ENCODE results near the gene SLC7A5. TPM values are rescaled to one million over a fixed set of nuclear protein-coding genes. Genes with fewer than 3 reads are reported as not detected.

The SLC7A5 gene
- total RNA-seq, 3 donors from 2014 or later (not counting 1 experiment from before 2014, with no cell fraction given) = 27.2 to 66.1 (median 34.2) TPM

DNA sequence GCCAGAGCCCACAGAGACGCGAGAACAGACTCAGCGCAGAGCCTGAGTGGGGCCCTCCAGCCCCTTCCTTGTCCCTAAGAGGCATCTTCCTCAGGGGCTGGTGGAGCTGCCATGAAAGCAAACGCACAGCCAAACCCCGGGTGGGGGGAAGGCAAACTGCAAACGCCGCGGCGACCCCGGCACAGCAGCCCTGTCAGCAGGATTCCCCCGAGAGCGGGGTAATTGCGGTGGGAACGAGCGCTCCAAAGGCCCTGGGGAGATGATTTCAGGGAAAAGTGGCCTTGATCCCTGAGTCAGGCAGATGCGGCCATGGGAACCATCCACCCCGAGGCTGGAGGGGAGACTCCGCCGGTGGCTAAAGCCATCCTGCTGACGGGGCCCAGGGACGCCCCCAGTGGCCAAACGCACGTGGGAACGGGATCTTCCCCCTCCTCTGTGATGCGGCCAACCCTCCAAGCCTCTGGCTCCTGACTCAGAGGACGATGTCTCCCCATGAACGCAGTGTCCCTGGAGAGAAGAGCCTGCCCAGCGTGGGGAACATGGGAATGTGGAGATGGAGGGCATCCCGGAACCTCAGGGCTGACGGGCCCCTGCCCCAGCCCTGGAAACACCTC lies 25.1 kb downstream of the SLC7A5 start:
- intact Hi-C loops (cut with micrococcal nuclease) = no loop called here
- no peak for TF ChIP-seq CTCF (IDR thresholded peaks at IDR 0.05)
- Mint-ChIP-seq H3K27me3 (ENCODE audit: low read depth in 2 of 2) (no peaks in the 10 kb centered on the region), H3K27ac (peak overlapping the region in 1 of 2 donors; percentile 45), H3K4me3 (no peak overlapping the region), H3K4me1 (no peaks in the 10 kb centered on the region), H3K36me3 (no peaks in the 10 kb centered on the region), H3K9me3 (no peaks in the 10 kb centered on the region)
- WGBS (ENCODE audit: insufficient coverage) = 90% methylated on average over 29 of the region's 30 CpGs
- Histone ChIP-seq H3K4me3 (ENCODE audit: low read length) (no peak overlapping the region), H3K36me3 (ENCODE audit: control insufficient read depth, insufficient read depth, low read length) (no peaks in the 10 kb centered on the region), H3K27me3 (ENCODE audit: control insufficient read depth, insufficient read depth, low read length) (no peaks in the 10 kb centered on the region), H3K9me3 (ENCODE audit: control insufficient read depth, insufficient read depth, low read length) (no peaks in the 10 kb centered on the region), H3K4me1 (ENCODE audit: control insufficient read depth, insufficient read depth, low read length) (peaks cover 8% of the 10 kb centered on the region), H3K27ac (ENCODE audit: low read length) (no peak overlapping the region)
- ATAC-seq (no peak), DNase-seq (no peak)

GRCh38 chr16:87843678-87844105 lies 25.6 kb downstream of the SLC7A5 start:
- H3K27ac ChIP-seq (ENCODE audit: low read length) = no peak overlapping the region
- no peak overlapping the region for H3K4me3 Mint-ChIP-seq
- intact Hi-C loops (cut with micrococcal nuclease) = no loop called here
- no peak overlapping the region for H3K27ac Mint-ChIP-seq
- no peak overlapping the region for H3K4me3 ChIP-seq (ENCODE audit: low read length)
- 93% methylated on average over 17 of the region's 17 CpGs for WGBS (ENCODE audit: insufficient coverage)
- TF ChIP-seq CTCF (IDR thresholded peaks at IDR 0.05) = no peak
- no peaks in the 10 kb centered on the region for H3K27me3 Mint-ChIP-seq (ENCODE audit: low read depth in 2 of 2)
- ATAC-seq (no peak), DNase-seq (no peak)
- H3K9me3 Mint-ChIP-seq = no peaks in the 10 kb centered on the region
- no peaks in the 10 kb centered on the region for H3K9me3 ChIP-seq (ENCODE audit: control insufficient read depth, insufficient read depth, low read length)
- H3K36me3 ChIP-seq (ENCODE audit: control insufficient read depth, insufficient read depth, low read length) = no peaks in the 10 kb centered on the region
- H3K4me1 ChIP-seq (ENCODE audit: control insufficient read depth, insufficient read depth, low read length) = peaks cover 8% of the 10 kb centered on the region
- H3K4me1 Mint-ChIP-seq = no peaks in the 10 kb centered on the region
- H3K27me3 ChIP-seq (ENCODE audit: control insufficient read depth, insufficient read depth, low read length) = no peaks in the 10 kb centered on the region
- no peaks in the 10 kb centered on the region for H3K36me3 Mint-ChIP-seq

GRCh38 chr16:87842209-87842869 lies 27.0 kb downstream of the SLC7A5 start:
- DNase-seq = peak in 1 of 2 donors; percentile 51
- H3K27ac ChIP-seq (ENCODE audit: low read length) = no peak overlapping the region
- H3K4me3 Mint-ChIP-seq = no peak overlapping the region

More at GRCh38 chr16:87842209-87842869, 27.0 kb downstream of the SLC7A5 start:
- H3K9me3 Mint-ChIP-seq = no peaks in the 10 kb centered on the region
- no peak for ATAC-seq
- H3K36me3 Mint-ChIP-seq = no peaks in the 10 kb centered on the region
- intact Hi-C loops (cut with micrococcal nuclease) = no loop called here
- Histone ChIP-seq H3K4me1 (ENCODE audit: control insufficient read depth, insufficient read depth, low read length) (peaks cover 8% of the 10 kb centered on the region), H3K9me3 (ENCODE audit: control insufficient read depth, insufficient read depth, low read length) (no peaks in the 10 kb centered on the region), H3K4me3 (ENCODE audit: low read length) (no peak overlapping the region), H3K36me3 (ENCODE audit: control insufficient read depth, insufficient read depth, low read length) (peaks cover 3% of the 10 kb centered on the region), H3K27me3 (ENCODE audit: control insufficient read depth, insufficient read depth, low read length) (no peaks in the 10 kb centered on the region)
- H3K4me1 Mint-ChIP-seq = no peaks in the 10 kb centered on the region
- 62% methylated on average over 17 of the region's 17 CpGs for WGBS (ENCODE audit: insufficient coverage)
- TF ChIP-seq CTCF (IDR thresholded peaks at IDR 0.05) = no peak
- H3K27me3 Mint-ChIP-seq (ENCODE audit: low read depth in 2 of 2) = no peaks in the 10 kb centered on the region
- no peak overlapping the region for H3K27ac Mint-ChIP-seq
